Measurements from ENCODE around the gene CPTP. TPM values are rescaled to one million over a fixed set of nuclear protein-coding genes. Genes with fewer than 3 reads are reported as not detected.

Gene CPTP
- total and polyA plus RNA-seq, 2 of the 13 experiments (the other 11 are each of a cell fraction or from before 2014, with no cell fraction given) = 5.5 to 9.3 TPM

DNA sequence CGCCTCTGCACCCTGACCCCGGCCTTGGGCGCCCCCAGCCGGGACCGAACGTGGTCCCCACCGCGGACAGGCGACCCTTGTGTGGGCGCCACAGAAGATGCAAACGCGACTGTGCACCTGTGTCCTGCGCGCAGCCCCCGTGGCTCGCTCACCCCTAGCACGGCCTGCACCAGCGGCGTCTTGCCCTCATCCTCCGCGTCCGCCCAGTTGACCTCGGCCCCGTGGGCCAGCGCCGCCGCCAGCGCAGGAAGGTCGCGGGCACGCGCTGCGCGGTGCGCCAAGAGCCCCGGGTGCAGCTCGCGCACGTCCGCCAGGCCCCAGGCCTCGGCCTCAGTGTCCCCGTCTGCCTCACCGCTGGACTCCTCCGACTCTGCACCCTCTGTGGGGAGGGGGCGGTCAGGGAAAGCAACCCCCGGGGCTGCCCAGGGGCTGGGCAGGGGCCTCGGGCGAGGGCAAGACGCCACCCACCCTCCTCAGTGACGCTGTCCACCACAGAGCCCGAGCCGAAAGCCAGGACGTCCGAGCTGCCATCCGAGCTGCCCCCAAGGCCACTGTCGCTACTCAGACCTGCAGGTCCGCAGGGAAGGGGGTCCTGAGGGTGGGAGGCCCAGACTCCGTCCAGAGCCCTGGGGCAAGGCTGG, 30.2 kb upstream of the CPTP start (continued):
- TF ChIP-seq, protein P1, sequence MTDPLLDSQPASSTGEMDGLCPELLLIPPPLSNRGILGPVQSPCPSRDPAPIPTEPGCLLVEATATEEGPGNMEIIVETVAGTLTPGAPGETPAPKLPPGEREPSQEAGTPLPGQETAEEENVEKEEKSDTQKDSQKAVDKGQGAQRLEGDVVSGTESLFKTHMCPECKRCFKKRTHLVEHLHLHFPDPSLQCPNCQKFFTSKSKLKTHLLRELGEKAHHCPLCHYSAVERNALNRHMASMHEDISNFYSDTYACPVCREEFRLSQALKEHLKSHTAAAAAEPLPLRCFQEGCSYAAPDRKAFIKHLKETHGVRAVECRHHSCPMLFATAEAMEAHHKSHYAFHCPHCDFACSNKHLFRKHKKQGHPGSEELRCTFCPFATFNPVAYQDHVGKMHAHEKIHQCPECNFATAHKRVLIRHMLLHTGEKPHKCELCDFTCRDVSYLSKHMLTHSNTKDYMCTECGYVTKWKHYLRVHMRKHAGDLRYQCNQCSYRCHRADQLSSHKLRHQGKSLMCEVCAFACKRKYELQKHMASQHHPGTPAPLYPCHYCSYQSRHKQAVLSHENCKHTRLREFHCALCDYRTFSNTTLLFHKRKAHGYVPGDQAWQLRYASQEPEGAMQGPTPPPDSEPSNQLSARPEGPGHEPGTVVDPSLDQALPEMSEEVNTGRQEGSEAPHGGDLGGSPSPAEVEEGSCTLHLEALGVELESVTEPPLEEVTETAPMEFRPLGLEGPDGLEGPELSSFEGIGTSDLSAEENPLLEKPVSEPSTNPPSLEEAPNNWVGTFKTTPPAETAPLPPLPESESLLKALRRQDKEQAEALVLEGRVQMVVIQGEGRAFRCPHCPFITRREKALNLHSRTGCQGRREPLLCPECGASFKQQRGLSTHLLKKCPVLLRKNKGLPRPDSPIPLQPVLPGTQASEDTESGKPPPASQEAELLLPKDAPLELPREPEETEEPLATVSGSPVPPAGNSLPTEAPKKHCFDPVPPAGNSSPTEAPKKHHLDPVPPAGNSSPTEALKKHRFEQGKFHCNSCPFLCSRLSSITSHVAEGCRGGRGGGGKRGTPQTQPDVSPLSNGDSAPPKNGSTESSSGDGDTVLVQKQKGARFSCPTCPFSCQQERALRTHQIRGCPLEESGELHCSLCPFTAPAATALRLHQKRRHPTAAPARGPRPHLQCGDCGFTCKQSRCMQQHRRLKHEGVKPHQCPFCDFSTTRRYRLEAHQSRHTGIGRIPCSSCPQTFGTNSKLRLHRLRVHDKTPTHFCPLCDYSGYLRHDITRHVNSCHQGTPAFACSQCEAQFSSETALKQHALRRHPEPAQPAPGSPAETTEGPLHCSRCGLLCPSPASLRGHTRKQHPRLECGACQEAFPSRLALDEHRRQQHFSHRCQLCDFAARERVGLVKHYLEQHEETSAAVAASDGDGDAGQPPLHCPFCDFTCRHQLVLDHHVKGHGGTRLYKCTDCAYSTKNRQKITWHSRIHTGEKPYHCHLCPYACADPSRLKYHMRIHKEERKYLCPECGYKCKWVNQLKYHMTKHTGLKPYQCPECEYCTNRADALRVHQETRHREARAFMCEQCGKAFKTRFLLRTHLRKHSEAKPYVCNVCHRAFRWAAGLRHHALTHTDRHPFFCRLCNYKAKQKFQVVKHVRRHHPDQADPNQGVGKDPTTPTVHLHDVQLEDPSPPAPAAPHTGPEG (CRISPR knock-in tag; IDR thresholded peaks at IDR 0.05) = no peak
- TF ChIP-seq RCOR2 (CRISPR knock-in tag; IDR thresholded peaks at IDR 0.05) (no peak), SNAPC4 (CRISPR knock-in tag; IDR thresholded peaks at IDR 0.05) (no peak), ZEB1 (IDR thresholded peaks at IDR 0.05; ENCODE audit: insufficient replicate concordance, low read depth) (no peak), ZNF230 (CRISPR knock-in tag; IDR thresholded peaks at IDR 0.05) (no peak)
